ENCODE results near the gene TEX2.

Gene TEX2

GRCh38 chr17:64198331-64199090, 64.5 kb downstream of the TEX2 start:
- TF ChIP-seq GATA3 (IDR thresholded peaks at IDR 0.05; ENCODE audit: low read depth, low read length) = no peak
- TF ChIP-seq GATA2 (IDR thresholded peaks at IDR 0.05; ENCODE audit: low read depth, low read length) = no peak

- no peak for TF ChIP-seq GATA3 (IDR thresholded peaks at IDR 0.05; ENCODE audit: low read depth, low read length)
- no peak for TF ChIP-seq GATA2 (IDR thresholded peaks at IDR 0.05; ENCODE audit: low read depth, low read length)
Observed at GRCh38 chr17:64196601-64197000, 66.5 kb downstream of the TEX2 start.

DNA sequence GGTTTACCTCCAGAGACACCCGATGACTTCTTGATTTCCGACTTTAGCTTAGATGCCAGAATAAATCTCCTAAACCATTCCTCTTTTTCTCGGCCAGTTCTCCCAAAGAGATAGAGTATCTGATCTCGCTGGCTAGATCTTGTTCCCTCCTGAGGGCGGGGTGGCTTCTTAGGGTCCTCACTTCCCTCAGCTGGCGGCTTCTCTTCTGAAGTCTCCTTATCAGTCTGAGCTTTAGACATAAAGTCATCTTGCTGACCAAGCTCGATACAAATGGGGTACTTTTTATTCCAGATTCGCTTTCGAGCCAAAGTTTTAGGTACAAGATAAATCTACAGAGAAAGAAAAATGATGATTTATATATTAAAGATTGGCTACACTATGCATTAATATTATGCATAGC, 69.5 kb downstream of the TEX2 start:
- TF ChIP-seq GATA2 (IDR thresholded peaks at IDR 0.05; ENCODE audit: low read depth, low read length) = no peak
- TF ChIP-seq GATA3 (IDR thresholded peaks at IDR 0.05; ENCODE audit: low read depth, low read length) = no peak

DNA sequence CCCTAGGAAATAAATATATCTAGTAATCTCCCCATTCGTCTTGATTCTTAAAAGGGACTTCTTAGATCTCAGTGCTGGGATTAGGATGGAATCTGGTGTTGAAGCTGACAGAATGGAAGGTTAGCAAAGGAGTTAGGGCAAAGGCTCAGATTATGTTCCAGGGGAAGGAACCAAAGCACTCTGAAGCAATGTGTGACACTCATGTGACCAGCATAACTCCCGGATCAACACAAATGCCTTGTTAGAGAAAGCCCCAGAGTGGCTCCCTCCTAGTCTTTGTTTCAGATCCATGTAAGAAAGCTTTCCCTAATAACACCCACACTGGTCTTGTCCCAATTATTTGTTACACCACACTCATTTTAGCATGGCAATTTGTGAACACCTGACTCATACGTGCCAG, 70.5 kb downstream of the TEX2 start:
- TF ChIP-seq GATA2 (IDR thresholded peaks at IDR 0.05; ENCODE audit: low read depth, low read length) = no peak

GRCh38 chr17:64190472-64190871, 72.6 kb downstream of the TEX2 start:
- TF ChIP-seq GATA3 (IDR thresholded peaks at IDR 0.05; ENCODE audit: low read depth, low read length) (no peak), GATA2 (IDR thresholded peaks at IDR 0.05; ENCODE audit: low read depth, low read length) (no peak)

DNA sequence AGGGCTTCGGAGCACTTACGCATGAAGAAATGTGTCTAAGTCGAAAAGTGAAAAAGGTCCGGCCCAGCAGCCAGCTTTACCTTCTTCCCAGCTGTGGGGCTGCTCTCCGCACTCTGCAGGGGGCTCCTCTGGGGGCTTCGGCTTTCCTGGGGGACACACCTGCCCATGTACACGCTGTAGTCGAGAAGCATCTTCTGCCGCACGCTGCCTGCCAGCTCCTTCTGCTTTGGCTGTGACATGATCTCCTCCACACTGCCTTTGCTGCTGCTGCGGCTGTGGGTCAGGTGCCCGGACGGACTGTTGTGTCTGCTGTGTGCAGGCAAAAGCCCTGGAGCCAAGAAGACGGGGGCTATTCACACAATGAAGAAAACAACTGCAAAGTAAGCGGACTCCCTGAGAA, 75.0 kb downstream of the TEX2 start:
- TF ChIP-seq GATA2 (IDR thresholded peaks at IDR 0.05; ENCODE audit: low read depth, low read length) = no peak
- no peak for TF ChIP-seq GATA3 (IDR thresholded peaks at IDR 0.05; ENCODE audit: low read depth, low read length)

DNA sequence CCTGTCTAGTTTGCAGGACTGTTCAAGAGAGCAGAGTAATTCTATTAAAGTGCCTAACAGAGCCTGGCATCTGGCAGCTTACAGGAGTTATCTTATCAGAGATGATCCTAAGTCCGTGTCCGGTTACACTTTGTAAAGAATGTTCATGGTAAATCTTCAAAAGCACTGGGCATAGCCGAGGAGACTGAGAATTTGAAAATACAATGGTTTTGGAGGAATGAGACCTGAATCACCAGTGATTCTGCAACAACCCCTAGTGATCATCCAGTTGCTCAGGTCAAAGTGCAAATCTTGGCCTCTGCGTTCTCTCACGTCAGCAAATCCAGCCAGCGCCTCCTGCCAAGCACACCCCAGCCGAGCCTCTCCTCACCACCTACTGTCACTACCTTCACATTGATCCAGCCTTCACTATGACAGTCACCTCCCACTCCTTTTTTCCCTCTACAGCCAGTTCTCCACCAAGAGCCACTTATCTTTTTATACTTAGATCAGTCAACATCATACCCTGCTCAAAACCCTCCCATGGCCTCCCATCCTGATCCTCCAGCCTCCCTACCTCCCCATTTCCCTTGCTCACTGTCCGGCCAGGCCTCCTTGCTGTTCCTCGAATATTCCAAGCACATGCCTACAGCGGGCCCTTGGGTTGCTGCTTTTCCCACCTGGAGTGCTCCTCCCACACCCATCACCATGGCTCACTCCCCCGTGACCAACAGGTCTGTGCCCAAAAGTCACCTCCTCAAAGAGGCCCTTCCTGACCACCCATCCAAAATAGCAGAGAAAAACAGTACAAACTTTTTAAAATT, 75.8 kb downstream of the TEX2 start:
- TF ChIP-seq GATA3 (IDR thresholded peaks at IDR 0.05; ENCODE audit: low read depth, low read length) (no peak), GATA2 (IDR thresholded peaks at IDR 0.05; ENCODE audit: low read depth, low read length) (no peak)

- TF ChIP-seq GATA2 (IDR thresholded peaks at IDR 0.05; ENCODE audit: low read depth, low read length) (no peak), GATA3 (IDR thresholded peaks at IDR 0.05; ENCODE audit: low read depth, low read length) (no peak)
Observed at GRCh38 chr17:64186171-64187092, 76.6 kb downstream of the TEX2 start.

DNA sequence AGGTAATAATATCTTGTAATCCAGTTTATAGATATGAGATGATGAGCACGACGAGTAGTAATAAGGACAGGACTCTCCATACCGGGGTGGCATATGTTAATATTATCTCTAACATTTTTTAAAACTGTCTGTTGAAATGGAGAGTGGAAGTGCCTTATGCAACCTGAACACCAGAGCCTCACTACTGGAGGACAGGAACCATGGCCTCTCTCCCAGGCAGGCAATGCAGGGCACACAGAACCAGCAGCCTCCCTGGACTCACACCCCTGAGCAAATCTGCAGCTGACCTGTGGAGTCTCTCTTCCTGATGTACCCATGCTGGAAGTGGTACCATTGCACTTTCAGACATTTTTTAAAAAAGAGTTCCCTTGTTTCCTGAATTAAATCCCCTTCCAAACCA, 78.0 kb downstream of the TEX2 start:
- TF ChIP-seq GATA3 (IDR thresholded peaks at IDR 0.05; ENCODE audit: low read depth, low read length) (no peak), GATA2 (IDR thresholded peaks at IDR 0.05; ENCODE audit: low read depth, low read length) (no peak)

GRCh38 chr17:64183815-64184214, 79.2 kb downstream of the TEX2 start:
- TF ChIP-seq GATA2 (IDR thresholded peaks at IDR 0.05; ENCODE audit: low read depth, low read length) (no peak), GATA3 (IDR thresholded peaks at IDR 0.05; ENCODE audit: low read depth, low read length) (no peak)

- TF ChIP-seq GATA3 (IDR thresholded peaks at IDR 0.05; ENCODE audit: low read depth, low read length) = no peak
- TF ChIP-seq GATA2 (IDR thresholded peaks at IDR 0.05; ENCODE audit: low read depth, low read length) = no peak
Observed at GRCh38 chr17:64182325-64183012, 80.6 kb downstream of the TEX2 start.

DNA sequence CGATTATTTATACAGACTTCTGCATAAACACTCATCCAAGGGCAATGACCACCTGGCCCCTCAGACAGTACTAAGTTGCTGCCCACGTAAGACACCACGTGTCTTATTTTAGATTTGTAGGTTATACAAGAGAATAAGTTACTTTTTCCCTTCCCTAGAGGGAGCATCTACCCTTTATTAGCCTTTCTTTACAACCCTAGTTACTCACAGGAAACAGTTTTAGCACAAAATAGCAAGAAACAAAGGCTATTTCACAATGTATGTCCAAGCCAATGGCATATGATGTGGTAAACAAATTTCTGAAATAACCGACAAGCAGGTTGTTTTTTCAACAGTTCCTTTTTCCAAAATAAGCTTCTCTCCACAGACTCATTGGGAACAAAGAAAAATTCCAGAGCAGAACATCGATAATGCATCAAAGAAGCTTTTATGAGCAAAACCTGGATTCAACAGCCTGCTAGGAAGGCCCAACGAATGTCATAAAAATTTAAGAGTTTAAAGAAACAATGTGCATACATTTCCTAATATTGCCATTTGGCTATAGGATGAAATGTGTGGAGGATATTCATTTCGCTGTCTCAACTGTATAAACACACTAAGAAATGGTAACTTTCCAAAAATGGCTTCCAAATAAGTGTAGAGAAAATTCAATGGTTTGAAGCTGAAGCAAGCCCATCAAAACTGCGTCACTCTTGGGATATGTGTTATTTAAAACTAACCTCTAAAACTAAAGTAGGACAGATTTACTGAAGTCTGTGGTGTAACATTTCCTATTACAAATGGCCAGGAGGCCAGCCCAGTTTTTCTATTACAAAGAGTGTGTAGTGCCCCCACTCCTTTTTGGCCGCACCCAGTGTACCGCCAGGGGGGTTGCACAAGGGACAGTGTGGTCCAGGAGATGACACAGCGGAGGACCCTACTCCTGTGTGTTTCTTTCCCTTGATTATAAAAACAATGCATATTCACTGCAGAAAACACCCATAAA, 82.7 kb downstream of the TEX2 start:
- TF ChIP-seq GATA2 (IDR thresholded peaks at IDR 0.05; ENCODE audit: low read depth, low read length) (no peak), GATA3 (IDR thresholded peaks at IDR 0.05; ENCODE audit: low read depth, low read length) (no peak)

All from SH-SY5Y (cell line).